Cardiac fibroblast (primary cell): Measurements from ENCODE around the gene ZSWIM4.
A peak's percentile ranks its signal among the peaks of the same experiment; 100 is the strongest.

Source experiments
- DNase-seq, 2 donors: peaks; one replicate each; pipeline versions ENCODE4 v3.0.0 to v3.0.0-alpha.2; 2010; ENCODE audit warnings: low read depth in 2 of 2
- H3K4me3 ChIP-seq, 2 donors: replicated peaks in 1 of 2; 1 replicate in 1 of 2; 2 replicates in 1 of 2; pipeline ENCODE4 v1.5.1; 2011; ENCODE audit warnings: low read depth in 2 of 2, low read length in 2 of 2, mild to moderate bottlenecking in 2 of 2, moderate library complexity in 1 of 2
- TF ChIP-seq, protein P1 (sequence below): IDR thresholded peaks from one replicate; pipeline ENCODE4 v1.5.1; 2011; ENCODE audit warnings: low read depth, mild to moderate bottlenecking, low read length, inconsistent platforms

ZSWIM4 gene

DNA sequence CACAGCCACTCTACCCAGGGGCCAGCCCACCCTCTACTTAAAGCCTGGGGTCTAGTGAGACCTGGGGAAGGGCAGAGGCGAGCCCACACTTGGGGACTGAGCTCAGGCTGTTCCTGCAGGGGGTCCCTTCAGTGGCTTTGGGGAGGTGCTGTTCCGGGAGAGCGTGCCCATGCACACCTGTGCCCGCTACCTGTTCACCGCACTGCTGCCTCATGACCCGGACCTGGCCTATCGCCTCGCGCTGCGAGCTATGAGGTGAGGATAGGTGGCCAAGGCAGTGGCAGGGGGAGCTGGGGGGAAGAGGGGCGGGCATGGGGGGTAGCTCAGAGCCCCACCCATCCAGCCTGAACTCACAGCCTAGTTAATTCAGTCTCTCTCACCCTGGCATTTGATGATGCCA is 24.0 kb downstream of the ZSWIM4 start:
- no peak for DNase-seq
- TF ChIP-seq, protein P1, sequence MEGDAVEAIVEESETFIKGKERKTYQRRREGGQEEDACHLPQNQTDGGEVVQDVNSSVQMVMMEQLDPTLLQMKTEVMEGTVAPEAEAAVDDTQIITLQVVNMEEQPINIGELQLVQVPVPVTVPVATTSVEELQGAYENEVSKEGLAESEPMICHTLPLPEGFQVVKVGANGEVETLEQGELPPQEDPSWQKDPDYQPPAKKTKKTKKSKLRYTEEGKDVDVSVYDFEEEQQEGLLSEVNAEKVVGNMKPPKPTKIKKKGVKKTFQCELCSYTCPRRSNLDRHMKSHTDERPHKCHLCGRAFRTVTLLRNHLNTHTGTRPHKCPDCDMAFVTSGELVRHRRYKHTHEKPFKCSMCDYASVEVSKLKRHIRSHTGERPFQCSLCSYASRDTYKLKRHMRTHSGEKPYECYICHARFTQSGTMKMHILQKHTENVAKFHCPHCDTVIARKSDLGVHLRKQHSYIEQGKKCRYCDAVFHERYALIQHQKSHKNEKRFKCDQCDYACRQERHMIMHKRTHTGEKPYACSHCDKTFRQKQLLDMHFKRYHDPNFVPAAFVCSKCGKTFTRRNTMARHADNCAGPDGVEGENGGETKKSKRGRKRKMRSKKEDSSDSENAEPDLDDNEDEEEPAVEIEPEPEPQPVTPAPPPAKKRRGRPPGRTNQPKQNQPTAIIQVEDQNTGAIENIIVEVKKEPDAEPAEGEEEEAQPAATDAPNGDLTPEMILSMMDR = no peak
- H3K4me3 ChIP-seq = no peak overlapping the region

DNA sequence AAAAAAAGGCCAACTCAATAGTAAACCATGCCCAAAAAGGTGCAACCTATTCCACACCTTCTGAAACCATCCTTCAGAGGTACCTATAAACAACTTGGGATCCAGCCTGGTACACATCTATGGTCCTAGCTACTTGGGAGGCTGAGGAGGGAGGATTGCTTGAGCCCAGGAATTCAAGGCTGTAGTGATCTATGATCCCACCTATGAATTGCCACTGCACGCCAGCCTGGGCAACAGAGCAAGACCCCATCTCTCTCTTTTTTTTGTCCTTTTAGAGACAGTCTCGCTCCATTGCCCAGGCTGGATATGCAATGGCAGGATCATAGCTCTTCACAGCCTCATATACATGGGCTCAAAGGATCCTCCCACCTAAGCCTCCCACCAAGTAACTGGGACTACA is 26.0 kb downstream of the ZSWIM4 start:
- TF ChIP-seq, protein P1 = no peak
- H3K4me3 ChIP-seq = no peak overlapping the region
- DNase-seq = no peak

DNA sequence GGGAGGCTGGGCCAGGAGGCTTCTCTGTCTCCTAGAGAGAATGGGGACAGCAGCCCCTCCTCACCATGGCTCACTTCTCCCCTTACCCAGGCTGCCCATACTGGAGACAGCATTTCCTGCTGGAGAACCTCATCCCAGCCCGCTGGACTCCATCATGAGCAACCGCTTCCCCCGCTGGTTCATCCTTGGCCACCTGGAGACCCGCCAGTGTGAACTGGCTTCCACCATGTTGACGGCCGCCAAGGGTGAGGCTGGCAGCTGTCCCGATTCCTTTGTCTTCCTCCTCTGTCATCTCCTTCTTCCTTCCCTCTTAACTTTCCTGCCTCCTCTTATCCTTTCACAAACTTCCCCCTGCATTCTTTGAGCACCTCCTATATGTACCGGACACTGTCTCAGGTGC is 28.0 kb downstream of the ZSWIM4 start:
- H3K4me3 ChIP-seq = no peak overlapping the region
- TF ChIP-seq, protein P1 = no peak
- peak in 1 of 2 donors; percentile 26 for DNase-seq

DNA sequence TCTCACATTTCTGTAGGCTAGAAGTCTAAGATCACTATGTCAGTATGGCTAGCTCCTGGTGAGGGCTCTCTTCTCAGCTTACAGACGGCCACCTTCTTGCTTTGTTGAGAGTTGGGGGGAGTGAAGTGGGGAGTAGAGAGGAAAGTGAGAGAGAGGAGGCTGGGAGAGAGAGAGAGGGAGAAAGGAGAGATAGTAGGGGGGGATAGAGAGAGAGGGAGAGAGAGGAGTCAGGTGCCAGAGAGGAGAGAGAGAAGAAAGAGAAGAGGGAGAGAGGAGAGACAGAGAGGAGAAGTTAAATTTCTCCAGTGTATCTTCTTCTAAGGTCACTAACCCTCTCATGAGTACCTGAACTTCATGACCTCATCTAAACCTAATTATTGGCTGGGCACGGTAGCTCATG is 28.7 kb downstream of the ZSWIM4 start:
- TF ChIP-seq, protein P1 = no peak
- DNase-seq = no peak
- H3K4me3 ChIP-seq = no peak overlapping the region

DNA sequence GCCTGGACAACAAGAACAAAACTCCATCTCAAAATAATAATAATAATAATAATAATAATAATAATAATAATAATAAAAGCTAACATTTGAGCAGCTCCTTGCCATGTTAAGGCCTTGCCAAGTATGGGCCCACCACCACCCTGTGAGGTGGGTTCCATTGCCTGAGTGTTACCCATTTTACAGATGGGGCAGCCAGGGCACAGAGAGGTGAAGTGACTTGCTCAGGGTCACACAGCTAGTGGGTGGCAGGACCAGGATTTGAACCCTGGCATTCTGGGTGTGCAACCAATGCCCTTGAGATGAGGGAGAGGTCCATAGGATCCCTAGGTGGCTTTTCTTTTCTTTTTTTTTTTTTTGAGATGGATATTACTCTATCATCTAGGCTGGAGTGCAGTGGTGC is 29.5 kb downstream of the ZSWIM4 start:
- TF ChIP-seq, protein P1 = no peak
- no peak overlapping the region for H3K4me3 ChIP-seq
- DNase-seq = no peak

DNA sequence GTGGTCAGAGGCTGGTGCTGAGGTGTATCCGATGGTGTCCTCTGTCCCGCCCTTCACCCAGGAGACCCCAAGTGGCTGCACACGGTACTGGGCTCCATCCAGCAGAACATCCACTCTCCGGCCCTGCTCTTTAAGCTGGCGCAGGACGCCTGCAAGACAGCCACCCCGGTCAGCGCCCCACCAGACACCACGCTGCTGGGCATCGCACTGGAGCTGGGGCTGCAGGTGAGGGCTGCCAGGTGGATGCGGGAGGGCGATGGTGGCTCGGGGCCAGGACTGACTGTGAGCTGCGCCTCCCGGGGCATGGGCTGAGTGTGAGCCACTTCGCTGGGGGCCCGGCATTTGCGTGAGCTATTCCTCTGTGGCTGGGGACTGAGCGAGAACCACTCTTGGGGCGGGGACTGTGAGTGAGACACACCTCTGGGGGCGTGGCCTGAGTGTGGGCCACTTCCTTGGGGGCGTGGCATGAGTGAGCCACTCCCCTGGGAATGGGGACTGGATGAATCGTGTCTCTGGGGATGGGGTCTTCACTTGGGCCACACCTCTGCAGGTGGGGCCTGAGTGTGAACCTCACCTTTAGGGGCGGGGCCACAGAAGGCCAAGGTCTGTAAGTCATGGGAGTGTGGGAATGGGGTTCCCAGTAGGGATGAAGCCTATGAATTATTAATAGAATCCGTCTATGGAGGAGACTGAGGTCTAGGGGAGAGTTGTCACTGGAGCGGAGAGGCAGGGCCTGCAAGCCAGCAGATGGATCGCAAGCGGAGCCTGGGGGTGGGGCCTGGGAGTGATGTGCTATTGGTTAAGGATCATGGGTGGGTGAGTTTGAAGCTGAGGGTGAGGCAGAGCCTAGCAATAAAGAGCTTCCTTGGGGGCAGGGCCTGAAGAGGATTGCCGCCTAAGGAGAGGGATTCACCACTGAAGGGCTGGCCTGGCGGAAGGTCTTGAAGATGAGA is 30.5 kb downstream of the ZSWIM4 start:
- H3K4me3 ChIP-seq = no peak overlapping the region
- TF ChIP-seq, protein P1 = peak; percentile 20
- peak in 1 of 2 donors; percentile 32 for DNase-seq
